ELF-1 (cell line): ENCODE results near the gene OR10H1.
"Not testable (repeated sequence)": the region's sequence is repeated elsewhere in the genome, so short reads cannot be mapped to it uniquely, and the experiment has no call there.

Source experiments
- DNase-seq: peaks from one replicate; pipeline ENCODE4 v3.0.0-alpha.2; 2016; ENCODE audit warnings: low read depth, low spot score

Gene OR10H1

GRCh38 chr19:15815306-15815705, at the start of gene OR10H1:
OR10H1 (minus strand) TSS chr19:15815664; CDS start chr19:15808037, 7,627 bp downstream.
- no peak for DNase-seq

- no peak for DNase-seq
These were observed 49.4 kb upstream of the OR10H1 start for GRCh38 chr19:15864824-15865223.

DNA sequence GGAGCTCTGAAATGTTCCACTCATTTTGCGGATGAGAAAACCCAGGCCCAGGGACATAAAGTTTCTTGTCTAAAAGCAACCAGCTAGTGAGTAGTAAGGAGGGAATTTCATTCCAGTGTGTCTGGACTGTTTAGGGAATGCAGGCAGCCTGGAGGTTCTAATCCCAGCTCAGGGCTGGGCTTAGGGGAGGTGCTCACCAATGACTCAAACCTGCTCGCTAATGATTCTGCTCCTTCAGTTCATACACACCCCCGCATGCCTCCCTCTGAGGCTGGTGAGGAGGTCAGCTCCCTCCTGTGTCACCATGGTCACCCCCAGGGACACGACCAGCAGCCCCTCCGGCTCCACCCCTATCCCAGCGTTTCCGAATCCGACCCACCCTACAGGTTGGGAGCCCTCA, 47.8 kb upstream of the OR10H1 start:
- no peak for DNase-seq

GRCh38 chr19:15862444-15862843, 47.0 kb upstream of the OR10H1 start:
- DNase-seq, result no peak

- no peak for DNase-seq
These were observed 45.1 kb upstream of the OR10H1 start for GRCh38 chr19:15860522-15860921.

GRCh38 chr19:15859187-15859586, 43.7 kb upstream of the OR10H1 start:
- no peak for DNase-seq

DNA sequence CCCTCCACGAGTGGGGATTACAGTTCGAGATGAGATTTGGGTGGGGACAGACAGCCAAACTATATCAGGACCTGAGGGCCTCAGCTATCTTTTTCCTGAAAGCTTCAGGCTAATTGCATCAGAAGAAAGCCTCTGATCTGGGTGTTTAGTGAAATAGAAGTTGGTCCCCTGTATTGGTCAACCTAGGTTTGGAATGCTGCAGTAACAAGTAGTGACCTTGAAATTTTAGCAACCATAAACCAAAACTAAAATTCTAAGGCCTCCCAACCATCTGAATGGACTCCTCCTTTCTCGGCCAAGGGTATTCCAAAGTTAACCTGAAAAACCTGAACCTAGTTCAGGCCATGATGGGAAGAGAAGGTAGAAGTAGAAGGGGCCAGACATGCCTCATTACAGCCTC, 34.9 kb upstream of the OR10H1 start:
- no peak for DNase-seq

DNA sequence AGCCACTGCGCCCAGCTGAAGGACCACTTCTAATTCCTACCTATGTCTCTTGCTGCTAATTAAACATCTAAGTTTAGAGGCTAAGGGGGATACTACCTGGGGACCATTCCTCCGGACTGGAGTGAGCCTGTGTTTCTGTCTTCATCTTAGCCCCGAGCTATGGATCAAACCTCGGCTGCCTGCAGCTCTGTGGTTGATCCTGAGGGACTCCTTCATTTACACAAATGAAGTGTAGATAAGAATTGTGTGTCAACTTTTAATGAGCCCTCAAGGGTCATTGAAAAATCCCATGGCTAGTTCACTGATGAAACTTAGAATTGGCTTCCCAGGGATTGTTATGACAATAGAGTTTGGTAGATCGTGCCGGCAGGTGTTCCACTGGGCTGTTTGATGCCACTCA, 31.5 kb upstream of the OR10H1 start:
- no peak for DNase-seq

GRCh38 chr19:15843894-15844222, 28.4 kb upstream of the OR10H1 start:
- DNase-seq, result not testable (repeated sequence)

DNA sequence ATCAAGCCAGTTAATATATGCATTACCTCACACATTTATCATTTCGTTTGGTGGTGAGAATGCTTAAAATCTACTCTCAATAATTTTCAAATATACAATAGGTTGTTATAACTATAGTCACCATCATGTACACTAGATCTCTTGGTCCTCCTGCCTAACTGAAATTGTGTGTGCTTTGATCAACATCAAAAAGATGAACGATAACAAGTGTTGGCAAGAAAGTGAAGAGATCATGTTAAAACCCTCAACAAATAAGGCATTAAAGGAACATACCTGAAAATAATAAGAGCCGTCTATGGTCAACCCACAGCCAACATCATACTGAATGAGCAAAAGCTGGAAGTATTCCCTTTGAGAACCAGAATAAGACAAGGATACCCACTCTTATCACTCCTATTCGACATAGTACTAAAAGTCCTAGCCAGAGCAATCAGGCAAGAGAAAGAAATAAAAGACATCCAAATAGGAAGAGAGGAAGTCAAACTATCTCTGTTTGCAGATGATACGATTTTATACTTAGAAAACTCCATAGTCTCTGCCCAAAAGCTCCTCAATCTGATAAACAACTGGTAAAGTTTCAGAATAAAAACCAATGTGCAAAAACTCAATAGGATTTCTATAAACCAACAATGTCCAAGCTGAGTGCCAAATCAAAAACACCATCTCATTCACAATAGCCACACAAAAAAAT, 27.9 kb upstream of the OR10H1 start:
- no peak for DNase-seq

- no peak for DNase-seq
These were observed 26.6 kb upstream of the OR10H1 start for GRCh38 chr19:15841875-15842569.

GRCh38 chr19:15840833-15841232, 25.4 kb upstream of the OR10H1 start:
- no peak for DNase-seq

DNA sequence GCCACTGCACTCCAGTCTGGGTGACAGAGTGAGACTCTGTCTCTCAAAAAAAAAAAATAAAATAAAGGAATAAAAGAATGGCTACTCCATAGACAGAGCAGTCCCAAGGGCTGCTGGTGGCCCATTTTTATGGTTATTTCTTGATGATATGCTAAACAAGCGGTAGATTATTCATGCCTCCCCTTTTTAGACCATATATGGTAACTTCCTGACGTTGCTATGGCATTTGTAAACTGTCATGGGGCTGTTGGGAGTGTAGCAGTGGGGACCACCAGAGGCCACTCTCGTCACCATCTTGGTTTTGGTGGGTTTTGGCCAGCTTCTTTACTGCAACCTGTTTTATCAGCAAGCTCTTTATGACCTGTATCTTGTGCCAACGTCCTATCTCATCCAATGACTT, 24.4 kb upstream of the OR10H1 start:
- DNase-seq, result not testable (repeated sequence)

DNA sequence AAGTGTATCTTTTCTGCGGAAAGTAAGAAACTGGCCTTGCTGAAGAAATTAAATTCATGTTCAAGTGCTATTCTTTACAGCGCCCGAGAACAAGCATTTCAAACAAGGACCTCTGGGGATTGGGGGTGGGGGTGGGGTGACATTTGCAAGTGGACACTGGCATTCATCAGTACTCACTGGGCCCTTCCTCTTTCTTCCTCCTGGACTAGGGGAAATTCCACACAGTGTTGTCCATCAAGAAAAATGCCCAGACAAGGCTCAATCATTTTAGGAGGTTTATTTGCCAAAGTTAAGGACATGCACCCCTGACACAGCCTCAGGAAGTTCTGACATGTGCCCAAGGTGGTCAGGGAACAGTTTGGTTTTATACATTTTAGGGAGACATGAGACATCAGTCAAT, 22.9 kb upstream of the OR10H1 start:
- no peak for DNase-seq

GRCh38 chr19:15837221-15837731, 21.8 kb upstream of the OR10H1 start:
- no peak for DNase-seq

DNA sequence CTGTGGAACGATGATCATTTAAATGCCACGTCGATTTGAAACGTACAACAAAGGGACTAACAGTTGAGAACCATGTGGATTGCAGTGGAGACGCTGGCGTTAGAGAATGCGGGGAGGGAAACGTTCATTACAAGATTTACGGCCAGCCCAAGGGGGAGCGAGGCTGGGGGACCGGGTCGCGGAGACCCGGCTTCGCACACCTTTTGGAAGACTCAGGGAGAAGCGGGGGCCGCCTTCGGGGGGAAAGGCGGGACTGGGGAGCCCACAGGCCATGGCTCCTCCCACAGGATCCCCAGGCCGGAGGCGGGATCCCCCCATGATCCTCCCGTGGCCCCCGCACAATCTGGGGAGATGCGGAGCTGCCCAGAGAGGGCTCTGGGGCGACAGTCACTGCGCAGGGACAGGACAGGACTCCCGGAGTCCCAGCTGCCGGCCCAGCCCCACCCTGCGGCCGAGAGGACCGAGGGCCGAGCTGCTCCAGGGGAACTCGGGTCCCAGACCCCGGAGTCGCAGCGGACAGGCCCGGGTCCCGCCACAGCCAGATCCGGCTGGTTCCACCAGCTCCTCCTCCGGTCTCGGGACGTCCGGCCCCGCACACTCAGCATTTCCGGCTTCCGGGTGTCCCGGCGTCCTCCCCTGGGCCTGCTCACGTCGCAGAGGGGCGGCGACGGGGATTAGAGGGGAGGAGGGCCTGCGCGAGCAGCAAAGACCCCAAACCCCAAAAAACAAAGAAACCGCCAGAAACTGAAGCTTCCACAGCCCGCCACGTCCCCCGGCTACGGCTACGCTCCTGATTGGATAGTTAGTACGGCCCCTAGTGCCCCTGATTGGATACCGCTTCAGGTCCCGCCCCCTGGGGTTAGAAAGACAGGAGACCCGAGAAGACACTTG, 21.1 kb upstream of the OR10H1 start:
- peak; percentile 44 for DNase-seq

- not testable (repeated sequence) for DNase-seq
These were observed 20.3 kb upstream of the OR10H1 start for GRCh38 chr19:15835565-15836329.

GRCh38 chr19:15834232-15834631, 18.8 kb upstream of the OR10H1 start:
- DNase-seq, result not testable (repeated sequence)

DNA sequence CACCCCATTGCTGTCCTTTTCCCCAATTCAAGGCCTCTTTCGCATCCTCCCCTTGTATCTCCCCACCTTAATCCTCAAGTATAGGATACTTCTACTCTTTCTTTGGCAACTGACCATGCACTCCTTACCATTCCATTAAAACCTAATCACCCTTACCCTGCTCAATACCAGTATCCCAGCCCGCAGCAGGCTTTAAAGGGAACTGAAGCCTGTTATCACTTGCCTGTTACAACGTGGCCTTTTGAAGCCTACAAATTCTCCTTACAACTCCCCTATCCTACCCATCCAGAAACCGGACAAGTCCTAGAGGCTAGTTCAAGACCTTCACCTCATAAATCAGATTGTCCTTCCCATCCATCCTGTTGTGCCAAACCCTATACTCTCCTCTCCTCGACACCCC, 16.2 kb upstream of the OR10H1 start:
- DNase-seq, result no peak

GRCh38 chr19:15829786-15830185, 14.3 kb upstream of the OR10H1 start:
- DNase-seq, result no peak

DNA sequence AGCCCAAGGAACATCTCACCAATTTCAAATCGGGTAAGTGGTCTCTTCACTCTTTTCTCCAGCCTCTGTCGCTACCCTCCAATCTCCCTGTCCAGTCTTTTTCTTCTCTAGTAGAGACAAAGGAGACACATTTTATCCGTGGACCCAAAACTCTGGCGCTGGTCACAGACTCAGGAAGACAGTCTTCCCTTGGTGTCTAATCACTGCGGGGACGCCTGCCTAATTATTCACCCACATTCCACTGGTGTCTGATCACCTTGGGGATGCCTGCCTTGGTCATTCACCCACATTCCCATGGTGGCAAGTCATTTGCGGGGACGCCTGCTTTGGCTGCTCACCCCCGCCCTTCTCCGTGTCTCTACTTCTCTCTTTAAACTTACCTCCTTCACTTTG, 13.8 kb upstream of the OR10H1 start:
- DNase-seq, result no peak
